ENCODE measurements around the gene CDC42BPA.
"Not testable (repeated sequence)": the region's sequence is repeated elsewhere in the genome, so short reads cannot be mapped to it uniquely, and the experiment has no call there.

CDC42BPA gene

GRCh38 chr1:226964611-226965486, 353.4 kb downstream of the CDC42BPA start:
- DNase-seq (ENCODE audit: low spot score), result no peak

GRCh38 chr1:226964068-226964425, 354.2 kb downstream of the CDC42BPA start:
- no peak for DNase-seq (ENCODE audit: low spot score)

GRCh38 chr1:226962421-226963391, 355.6 kb downstream of the CDC42BPA start:
- no peak for DNase-seq (ENCODE audit: low spot score)

GRCh38 chr1:226960944-226961765, 357.1 kb downstream of the CDC42BPA start:
- DNase-seq (ENCODE audit: low spot score), result no peak

GRCh38 chr1:226960256-226960655, 358.0 kb downstream of the CDC42BPA start:
- no peak for DNase-seq (ENCODE audit: low spot score)

- no peak for DNase-seq (ENCODE audit: low spot score)
Observed at GRCh38 chr1:226958300-226958699, 360.0 kb downstream of the CDC42BPA start.

- no peak for DNase-seq (ENCODE audit: low spot score)
Observed at GRCh38 chr1:226957714-226958113, 360.6 kb downstream of the CDC42BPA start.

GRCh38 chr1:226956942-226957713, 361.2 kb downstream of the CDC42BPA start:
- no peak for DNase-seq (ENCODE audit: low spot score)

GRCh38 chr1:226955857-226956256, 362.4 kb downstream of the CDC42BPA start:
- not testable (repeated sequence) for DNase-seq (ENCODE audit: low spot score)

GRCh38 chr1:226954777-226955176, 363.5 kb downstream of the CDC42BPA start:
- no peak for DNase-seq (ENCODE audit: low spot score)

GRCh38 chr1:226954337-226954736, 364.0 kb downstream of the CDC42BPA start:
- DNase-seq (ENCODE audit: low spot score), result no peak

GRCh38 chr1:226953175-226953800, 365.0 kb downstream of the CDC42BPA start:
- no peak for DNase-seq (ENCODE audit: low spot score)

- no peak for DNase-seq (ENCODE audit: low spot score)
Observed at GRCh38 chr1:226952118-226952441, 366.2 kb downstream of the CDC42BPA start.

- no peak for DNase-seq (ENCODE audit: low spot score)
Observed at GRCh38 chr1:226951286-226952117, 366.8 kb downstream of the CDC42BPA start.

- DNase-seq (ENCODE audit: low spot score), result no peak
Observed at GRCh38 chr1:226950871-226951270, 367.4 kb downstream of the CDC42BPA start.

GRCh38 chr1:226950316-226950715, 368.0 kb downstream of the CDC42BPA start:
- DNase-seq (ENCODE audit: low spot score), result no peak

- DNase-seq (ENCODE audit: low spot score), result no peak
Observed at GRCh38 chr1:226949401-226949800, 368.9 kb downstream of the CDC42BPA start.

- no peak for DNase-seq (ENCODE audit: low spot score)
Observed at GRCh38 chr1:226948996-226949395, 369.3 kb downstream of the CDC42BPA start.

- no peak for DNase-seq (ENCODE audit: low spot score)
Observed at GRCh38 chr1:226948480-226948879, 369.8 kb downstream of the CDC42BPA start.

- no peak for DNase-seq (ENCODE audit: low spot score)
Observed at GRCh38 chr1:226948051-226948450, 370.2 kb downstream of the CDC42BPA start.
